OCI-LY7 (cell line): ENCODE data around the gene PRR7. TPM values are rescaled to one million over a fixed set of nuclear protein-coding genes. Genes with fewer than 3 reads are reported as not detected.

ENCODE experiments used
- BruUV-seq: library from RNA; stranded (reverse); fragments of 400-500 nt; replicated peaks from 2 replicates; lab custom pipeline; 2021; lab: Mats Ljungman, UMichigan
- CTCF ChIA-PET: fragments of 300-600 bp; sonication (Branson Sonifier 250); formaldehyde crosslinking; loops from one replicate; lab custom pipeline; 2022; ENCODE audit warnings: antibody characterized with exemption; ENCODE audit not compliant: unreplicated experiment; lab: Charles Lee
- POLR2A ChIA-PET: fragments of 300-600 bp; sonication (Branson Sonifier 250); formaldehyde crosslinking; loops from one replicate; lab custom pipeline; 2022; ENCODE audit warnings: antibody characterized with exemption; lab: Charles Lee
- DNase-seq: peaks from one replicate; pipeline ENCODE4 v3.0.0-alpha.2; 2015; ENCODE audit warnings: low spot score
- H2AFZ ChIP-seq: fragments of 200-600 bp; sonication (generic), shearing (Covaris generic); 2 replicates; pipeline ENCODE4 v1.6.1; 2014; ENCODE audit warnings: mild to moderate bottlenecking, antibody characterized with exemption, low read length, moderate library complexity
- H3K27ac ChIP-seq: fragments of 200-600 bp; sonication (generic); 2 replicates; pipeline ENCODE4 v1.5.1; 2014; ENCODE audit warnings: mixed run types, low read depth, mild to moderate bottlenecking, moderate library complexity, low read length, inconsistent platforms; ENCODE audit not compliant: poor library complexity, severe bottlenecking
- H3K36me3 ChIP-seq: fragments of 200-600 bp; sonication (generic); 2 replicates; pipeline ENCODE4 v1.6.1; 2014; ENCODE audit warnings: mild to moderate bottlenecking, antibody characterized with exemption, low read length, moderate library complexity, mixed read lengths; ENCODE audit not compliant: insufficient read depth
- H3K4me1 ChIP-seq: fragments of 200-600 bp; sonication (generic); 2 replicates; pipeline ENCODE4 v1.5.1; 2014; ENCODE audit warnings: mild to moderate bottlenecking, low read length; ENCODE audit not compliant: insufficient read depth, poor library complexity, severe bottlenecking
- H3K4me2 ChIP-seq: fragments of 200-600 bp; sonication (generic); 2 replicates; pipeline ENCODE4 v1.6.1; 2014; ENCODE audit warnings: mild to moderate bottlenecking, low read length
- H3K4me3 ChIP-seq: fragments of 200-600 bp; sonication (generic); 2 replicates; pipeline ENCODE4 v1.5.1; 2014; ENCODE audit warnings: mild to moderate bottlenecking, low read depth, low read length; ENCODE audit not compliant: poor library complexity, severe bottlenecking
- H3K79me2 ChIP-seq: fragments of 200-600 bp; sonication (generic); 2 replicates; pipeline ENCODE4 v1.6.1; 2016; ENCODE audit warnings: low read depth, mild to moderate bottlenecking, low read length, moderate library complexity, mixed read lengths; ENCODE audit not compliant: insufficient read depth
- H3K9me2 ChIP-seq: fragments of 200-600 bp; sonication (generic); 2 replicates; pipeline ENCODE4 v1.6.1; 2016; ENCODE audit warnings: mild to moderate bottlenecking, low read length, mixed read lengths; ENCODE audit not compliant: insufficient read depth
- H3K9me3 ChIP-seq: fragments of 200-600 bp; sonication (generic); 2 replicates; pipeline ENCODE4 v1.6.1; 2014; ENCODE audit warnings: mild to moderate bottlenecking, mixed run types, low read length, mixed read lengths
- H4K20me1 ChIP-seq: fragments of 200-600 bp; sonication (generic); 2 replicates; pipeline ENCODE4 v1.6.1; 2014; ENCODE audit warnings: mild to moderate bottlenecking, antibody characterized with exemption, low read length, moderate library complexity, mixed read lengths; ENCODE audit not compliant: insufficient read depth
- CTCF ChIP-seq: fragments of 200-600 bp; sonication (generic); conservative IDR thresholded peaks from 2 replicates; pipeline ENCODE4 v1.5.1; 2014; ENCODE audit warnings: mild to moderate bottlenecking, antibody characterized with exemption, low read length, moderate library complexity, mixed read lengths
- EZH2phosphoT487 ChIP-seq: fragments of 200-600 bp; sonication (generic); IDR thresholded peaks from 2 replicates; pipeline ENCODE4 v1.6.1; 2018; ENCODE audit warnings: low read depth, borderline replicate concordance, mild to moderate bottlenecking, mixed run types, antibody characterized with exemption, low read length, moderate library complexity, mixed read lengths
- intact Hi-C: fragments of 100-400 bp; cut with micrococcal nuclease; formaldehyde crosslinking; loops from one replicate; pipeline ENCODE4 v1.10.0; 2022; ENCODE audit not compliant: unreplicated experiment
- total RNA-seq, 2 experiments: library from RNA; depleted of rRNA in 1 of 2; stranded (reverse); fragments of >200 nt in 1 of 2; shearing (Covaris generic) in 1 of 2; gene quantifications; 2 replicates each; pipeline ENCODE4 v1.2.3, GENCODE V29; 2014 to 2022

Gene PRR7
- total RNA-seq, 2 experiments from 2014 or later, result 12.8 to 13.6 TPM

GRCh38 chr5:177471610-177472356 is 25.2 kb downstream of the PRR7 start:
- ChIA-PET CTCF (interaction anchor here (0.7 to 1.1 kb wide), 2 partner anchors 123 to 139 kb away, joined by 3 read pairs; no protein-coding TSS in a partner anchor), POLR2A (interaction anchor here (0.6 kb wide), 2 partner anchors 46 to 348 kb away, joined by 3 read pairs; partner anchors contain the start of gene GRK6)
- Histone ChIP-seq H3K9me2 (no peaks in the 10 kb centered on the region), H3K9me3 (no peaks in the 10 kb centered on the region), H3K79me2 (no peaks in the 10 kb centered on the region), H4K20me1 (no peaks in the 10 kb centered on the region), H2AFZ (no peak overlapping the region), H3K4me1 (peaks cover 10% of the 10 kb centered on the region), H3K4me2 (peak overlapping the region; percentile 67), H3K27ac (no peak overlapping the region), H3K36me3 (no peaks in the 10 kb centered on the region), H3K4me3 (peak overlapping the region; percentile 65)
- no peak for TF ChIP-seq CTCF
- TF ChIP-seq EZH2phosphoT487, result no peak
- BruUV-seq, result no TSS peak
- no peak for DNase-seq
- intact Hi-C loops, result no loop called here

GRCh38 chr5:177472460-177473442 is 26.1 kb downstream of the PRR7 start:
- DNase-seq, result peak; percentile 45
- peaks cover 10% of the 10 kb centered on the region for H3K4me1 ChIP-seq
- TF ChIP-seq CTCF, result no peak
- no peak for TF ChIP-seq EZH2phosphoT487
- no peaks in the 10 kb centered on the region for H3K9me2 ChIP-seq
- H3K36me3 ChIP-seq, result no peaks in the 10 kb centered on the region
- no peaks in the 10 kb centered on the region for H3K79me2 ChIP-seq
- H3K4me3 ChIP-seq, result peak overlapping the region; percentile 65
- POLR2A ChIA-PET, result interaction anchor here (0.6 to 0.8 kb wide), 2 partner anchors 29 to 47 kb away, joined by 3 read pairs; partner anchors contain the start of gene GRK6
- H2AFZ ChIP-seq, result no peak overlapping the region
- CTCF ChIA-PET, result interaction anchor here (0.5 to 1.1 kb wide), 4 partner anchors 22 to 140 kb away, joined by 3 to 4 read pairs (median 3); no protein-coding TSS in a partner anchor
- peak overlapping the region; percentile 0 for H3K27ac ChIP-seq
- BruUV-seq, result no TSS peak
- H4K20me1 ChIP-seq, result no peaks in the 10 kb centered on the region
- H3K9me3 ChIP-seq, result no peaks in the 10 kb centered on the region
- H3K4me2 ChIP-seq, result peak overlapping the region; percentile 67
- intact Hi-C loops, result no loop called here
